Hypothalamus (tissue), 51 donors: ENCODE data around the gene PCGF2.
"Not testable (repeated sequence)": the region's sequence is repeated elsewhere in the genome, so short reads cannot be mapped to it uniquely, and the experiment has no call there.

Source experiments
- DNase-seq, 51 donors: peaks; one replicate each; lab custom pipeline; 2025; lab: John Stamatoyannopoulos, UW

The PCGF2 gene

GRCh38 chr17:38748149-38748891 lies at the start of gene PCGF2:
PCGF2 (minus strand) TSS chr17:38748336; CDS start chr17:38740402, 7,934 bp downstream.
- peak in 42 of 51 donors; percentile 18 to 80 (median 60) for DNase-seq

- DNase-seq: no peak
Observed at GRCh38 chr17:38797828-38798227, 49.7 kb upstream of the PCGF2 start.

- DNase-seq: no peak
Observed at GRCh38 chr17:38797158-38797490, 49.0 kb upstream of the PCGF2 start.

- no peak for DNase-seq
Observed at GRCh38 chr17:38796451-38797157, 48.5 kb upstream of the PCGF2 start.

GRCh38 chr17:38794221-38794620 lies 46.1 kb upstream of the PCGF2 start:
- DNase-seq: no peak

- no peak for DNase-seq
Observed at GRCh38 chr17:38791162-38791561, 43.0 kb upstream of the PCGF2 start.

GRCh38 chr17:38790148-38790707 lies 42.1 kb upstream of the PCGF2 start:
- DNase-seq: not testable (repeated sequence)

- DNase-seq: no peak
Observed at GRCh38 chr17:38789185-38789584, 41.0 kb upstream of the PCGF2 start.

GRCh38 chr17:38787999-38788398 lies 39.9 kb upstream of the PCGF2 start:
- not testable (repeated sequence) for DNase-seq

- DNase-seq: no peak
Observed at GRCh38 chr17:38786372-38786771, 38.2 kb upstream of the PCGF2 start.

GRCh38 chr17:38783227-38783626 lies 35.1 kb upstream of the PCGF2 start:
- no peak for DNase-seq

GRCh38 chr17:38779965-38780752 lies 32.0 kb upstream of the PCGF2 start:
- peak in 1 of 51 donors; percentile 48 for DNase-seq

GRCh38 chr17:38777641-38778250 lies 29.6 kb upstream of the PCGF2 start:
- DNase-seq: no peak

- no peak for DNase-seq
Observed at GRCh38 chr17:38773258-38773657, 25.1 kb upstream of the PCGF2 start.

- DNase-seq: no peak
Observed at GRCh38 chr17:38768417-38768816, 20.3 kb upstream of the PCGF2 start.

GRCh38 chr17:38766341-38766740 lies 18.2 kb upstream of the PCGF2 start:
- DNase-seq: no peak

- no peak for DNase-seq
Observed at GRCh38 chr17:38762231-38762630, 14.1 kb upstream of the PCGF2 start.

- no peak for DNase-seq
Observed at GRCh38 chr17:38761612-38762011, 13.5 kb upstream of the PCGF2 start.

GRCh38 chr17:38753071-38753506 lies 5.0 kb upstream of the PCGF2 start:
- DNase-seq: no peak

- peak; percentile 58 to 99 (median 97) for DNase-seq
Observed at GRCh38 chr17:38752308-38753070, 4.4 kb upstream of the PCGF2 start, which contains the start of gene PSMB3. PSMB3 (plus strand) TSS chr17:38752741; CDS start chr17:38752827, 86 bp downstream.
